ENCODE results near the gene BCAR3.

The BCAR3 gene

DNA sequence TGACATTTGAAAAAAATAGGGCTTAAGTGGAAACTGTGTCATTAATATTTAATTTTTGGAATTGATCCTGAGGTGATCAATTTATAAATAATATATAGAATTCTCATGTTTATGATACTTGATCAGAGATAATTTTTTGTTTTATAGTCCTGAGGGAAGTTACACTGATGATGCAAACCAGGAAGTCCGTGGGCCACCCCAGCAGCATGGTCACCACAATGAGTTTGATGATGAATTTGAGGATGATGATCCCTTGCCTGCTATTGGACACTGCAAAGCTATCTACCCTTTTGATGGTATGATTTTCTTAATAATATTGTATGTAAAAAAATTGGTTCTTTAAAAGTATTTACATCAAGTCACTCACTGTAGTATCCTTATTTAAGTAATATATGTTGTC is 132.5 kb downstream of the BCAR3 start:
- in situ Hi-C loops (cut with HindIII; ENCODE audit: low pct_ligation_motif_present, low pct_unique_long_range_greater_than_20kb, low sequenced_read_pairs): no loop called here
- no peak for DNase-seq

DNA sequence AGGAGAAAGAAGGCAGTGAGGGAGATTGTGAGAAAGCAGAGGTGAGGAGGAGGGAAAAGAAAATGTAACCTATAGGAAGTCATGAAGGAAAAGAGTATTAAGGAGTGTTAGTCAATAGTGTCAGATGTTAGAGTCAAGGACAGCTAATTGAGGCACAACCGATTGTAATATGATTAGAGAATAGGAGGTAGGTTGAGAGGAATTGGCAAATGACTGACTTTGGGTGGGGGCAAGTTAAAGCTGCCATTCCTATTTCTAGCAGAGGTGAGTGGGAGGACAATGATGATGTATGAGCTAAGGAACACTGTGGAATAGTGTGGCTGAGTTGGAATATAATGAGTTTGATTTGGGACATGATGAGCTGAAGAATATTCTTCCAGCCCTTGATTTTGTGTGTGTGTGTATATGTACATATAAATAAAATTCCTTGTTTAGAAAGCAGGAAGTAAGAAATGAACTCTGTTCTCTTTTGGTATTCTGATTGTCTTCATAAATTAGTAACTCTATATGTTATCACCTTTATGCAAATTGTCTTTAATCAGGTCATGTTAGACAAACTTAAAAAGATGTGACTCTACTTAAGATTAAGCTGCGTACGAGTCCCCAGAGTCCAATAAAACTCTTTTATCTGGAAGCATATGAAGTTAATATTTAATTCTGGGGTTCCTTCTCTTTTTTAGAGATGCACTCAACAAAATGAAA is 135.3 kb downstream of the BCAR3 start:
- no peak for DNase-seq
- in situ Hi-C loops (cut with HindIII; ENCODE audit: low pct_ligation_motif_present, low pct_unique_long_range_greater_than_20kb, low sequenced_read_pairs): no loop called here

DNA sequence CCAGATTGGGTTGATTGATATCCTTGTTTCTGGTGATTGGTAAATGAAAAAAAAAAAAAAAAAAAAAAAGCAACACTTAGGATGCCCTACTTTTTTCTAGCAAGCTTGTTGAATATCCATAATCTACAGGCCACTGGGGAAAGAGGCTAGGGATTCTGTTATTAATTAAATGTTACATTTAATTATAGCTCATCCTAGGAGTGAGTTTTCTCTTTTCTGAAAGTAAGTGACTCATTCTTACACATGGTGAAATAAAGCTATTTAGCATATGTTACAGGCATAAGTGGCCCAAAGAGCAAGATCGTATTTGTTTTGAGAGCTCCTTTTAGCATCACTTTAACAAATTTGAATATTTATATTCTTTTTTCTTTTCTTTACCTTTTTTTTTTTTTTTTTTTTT is 139.2 kb downstream of the BCAR3 start:
- no peak for DNase-seq
- in situ Hi-C loops (cut with HindIII; ENCODE audit: low pct_ligation_motif_present, low pct_unique_long_range_greater_than_20kb, low sequenced_read_pairs): no loop called here

DNA sequence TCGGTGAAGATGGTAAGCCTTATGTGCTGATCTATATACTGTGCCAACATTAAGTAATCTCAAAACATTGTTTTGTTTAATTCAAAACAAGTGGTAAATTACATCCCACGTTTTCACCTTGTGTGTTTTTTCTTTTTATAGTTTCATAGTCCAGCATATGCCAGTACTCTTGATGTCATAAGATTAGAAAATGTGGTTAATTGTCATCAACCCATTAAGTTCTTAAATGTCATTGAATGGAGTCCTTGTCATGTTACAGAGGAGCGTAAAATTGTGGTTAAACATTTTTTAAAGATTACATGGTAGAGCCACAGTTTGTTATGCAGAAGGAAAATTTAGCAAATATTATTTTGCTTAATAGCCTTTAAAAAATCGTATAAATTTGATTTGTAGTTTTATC is 140.6 kb downstream of the BCAR3 start:
- in situ Hi-C loops (cut with HindIII; ENCODE audit: low pct_ligation_motif_present, low pct_unique_long_range_greater_than_20kb, low sequenced_read_pairs): no loop called here
- DNase-seq: no peak

DNA sequence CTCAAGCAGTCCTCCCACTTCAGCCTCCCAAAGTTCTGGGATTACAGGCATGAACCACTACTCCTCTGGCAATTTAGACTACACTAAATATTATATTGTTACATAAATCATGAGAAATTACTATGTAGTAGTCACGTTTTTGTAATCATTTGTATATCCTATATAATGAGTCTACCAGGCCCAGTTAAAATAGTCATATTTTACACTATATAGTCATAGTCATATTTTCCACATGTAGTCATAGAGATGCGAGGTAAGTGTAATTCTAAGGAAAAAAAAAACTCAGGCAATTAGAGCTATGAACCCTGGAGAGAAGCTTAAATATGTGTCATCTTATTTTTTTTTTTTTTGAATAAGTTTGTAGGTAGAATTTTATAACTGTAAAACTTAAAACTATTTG is 143.7 kb downstream of the BCAR3 start:
- DNase-seq: no peak
- in situ Hi-C loops (cut with HindIII; ENCODE audit: low pct_ligation_motif_present, low pct_unique_long_range_greater_than_20kb, low sequenced_read_pairs): no loop called here

DNA sequence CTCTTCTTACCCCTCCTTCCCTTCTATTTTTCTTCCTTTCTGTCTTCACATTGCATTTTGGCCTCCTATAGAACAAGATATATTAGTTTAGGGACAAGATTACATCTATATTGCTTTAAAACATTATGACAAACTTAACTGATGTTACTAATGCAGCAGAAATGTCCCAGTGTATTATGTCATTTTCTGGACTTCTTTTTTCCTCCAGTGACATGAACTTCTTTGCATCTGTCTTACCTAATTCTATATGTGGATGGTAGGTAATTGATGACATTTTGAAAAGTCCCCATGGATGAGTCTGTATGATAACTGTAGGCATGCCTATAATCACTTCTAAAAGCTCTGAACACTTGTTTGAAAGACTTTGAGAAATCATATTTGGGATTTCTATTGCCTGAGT is 144.2 kb downstream of the BCAR3 start:
- in situ Hi-C loops (cut with HindIII; ENCODE audit: low pct_ligation_motif_present, low pct_unique_long_range_greater_than_20kb, low sequenced_read_pairs): no loop called here
- DNase-seq: no peak

DNA sequence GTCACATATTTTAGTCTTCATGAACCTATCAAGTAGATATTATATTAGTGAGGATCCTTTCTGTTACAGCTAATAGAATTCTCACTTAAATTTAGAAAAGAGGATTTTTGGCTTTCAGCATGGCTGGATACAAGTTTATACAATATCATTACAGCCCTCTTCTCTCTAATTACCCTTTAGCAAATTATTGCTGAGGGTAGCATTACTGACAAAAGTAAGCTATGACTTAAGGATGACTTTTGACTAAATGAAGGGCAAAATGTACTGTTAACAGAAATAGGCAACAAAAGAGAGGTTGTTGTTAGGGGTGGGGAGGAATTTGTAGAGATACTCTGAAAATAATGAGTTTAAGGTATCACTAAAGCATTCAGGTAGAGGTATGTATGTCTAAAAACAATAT is 148.0 kb downstream of the BCAR3 start:
- no peak for DNase-seq
- in situ Hi-C loops (cut with HindIII; ENCODE audit: low pct_ligation_motif_present, low pct_unique_long_range_greater_than_20kb, low sequenced_read_pairs): no loop called here

DNA sequence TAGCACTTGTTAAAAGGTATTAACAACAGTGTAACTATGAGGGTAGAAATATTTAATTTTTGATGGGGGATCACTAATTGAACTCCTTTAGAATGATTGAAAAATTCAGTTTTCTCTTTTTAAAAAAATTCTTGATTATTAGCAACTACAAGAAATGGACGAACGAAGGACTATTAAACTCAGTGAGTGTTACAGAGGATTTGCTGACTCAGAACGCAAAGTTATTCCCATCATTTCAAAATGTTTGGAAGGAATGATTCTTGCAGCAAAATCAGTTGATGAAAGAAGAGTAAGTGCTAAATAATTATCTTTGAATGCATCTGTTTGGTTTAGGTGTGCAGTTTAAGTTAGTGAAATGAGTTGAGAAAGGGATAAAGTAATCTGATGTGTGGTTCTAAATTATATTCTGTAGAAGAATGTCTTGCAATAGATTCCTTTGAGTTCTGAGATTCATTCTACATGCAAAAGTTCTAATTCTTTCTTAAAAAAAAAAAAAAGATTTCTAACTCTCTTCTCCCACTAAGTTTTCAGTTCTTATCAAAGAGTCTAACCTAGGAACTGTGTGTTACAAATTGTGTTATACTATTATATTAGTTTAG is 148.8 kb downstream of the BCAR3 start:
- DNase-seq: no peak
- in situ Hi-C loops (cut with HindIII; ENCODE audit: low pct_ligation_motif_present, low pct_unique_long_range_greater_than_20kb, low sequenced_read_pairs): no loop called here

DNA sequence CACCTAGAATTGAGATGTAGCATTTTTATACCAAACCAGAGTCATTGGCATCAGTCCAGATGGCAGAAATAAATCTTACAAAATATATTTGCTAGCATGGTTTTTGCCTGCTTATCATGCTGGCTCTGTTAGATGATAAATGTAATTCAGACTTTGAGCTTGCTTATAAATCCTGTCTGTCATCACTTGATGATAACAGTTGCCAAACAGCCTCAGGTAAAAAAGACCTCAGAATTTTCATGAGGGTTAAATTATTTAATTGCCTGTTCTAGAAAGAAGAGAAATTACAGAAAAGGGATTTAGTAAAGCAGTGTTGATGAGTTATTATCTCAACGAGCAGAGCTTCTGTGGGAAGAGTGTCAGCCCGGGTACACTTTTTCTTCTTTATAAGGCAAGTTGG is 150.4 kb downstream of the BCAR3 start:
- no peak for DNase-seq
- in situ Hi-C loops (cut with HindIII; ENCODE audit: low pct_ligation_motif_present, low pct_unique_long_range_greater_than_20kb, low sequenced_read_pairs): no loop called here

DNA sequence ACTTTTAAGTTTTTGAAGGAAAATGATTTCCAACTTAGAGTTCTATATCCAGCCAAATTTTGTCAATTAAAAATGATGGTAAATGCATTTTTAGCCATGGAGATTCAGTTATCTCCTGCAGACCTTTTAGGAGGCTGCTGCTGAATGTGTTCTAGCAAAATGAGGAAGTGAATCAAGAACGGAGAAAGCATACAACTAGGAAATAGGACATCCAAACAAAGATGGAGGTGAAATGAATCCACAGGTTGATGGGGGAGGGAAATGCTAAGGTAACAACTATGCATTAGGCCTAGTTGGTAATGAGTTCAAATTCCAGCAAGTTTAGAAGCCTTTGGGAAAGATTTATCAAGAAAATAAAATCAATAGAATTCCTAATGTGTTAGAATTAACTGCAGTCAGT is 153.2 kb downstream of the BCAR3 start:
- DNase-seq: no peak
- in situ Hi-C loops (cut with HindIII; ENCODE audit: low pct_ligation_motif_present, low pct_unique_long_range_greater_than_20kb, low sequenced_read_pairs): no loop called here

DNA sequence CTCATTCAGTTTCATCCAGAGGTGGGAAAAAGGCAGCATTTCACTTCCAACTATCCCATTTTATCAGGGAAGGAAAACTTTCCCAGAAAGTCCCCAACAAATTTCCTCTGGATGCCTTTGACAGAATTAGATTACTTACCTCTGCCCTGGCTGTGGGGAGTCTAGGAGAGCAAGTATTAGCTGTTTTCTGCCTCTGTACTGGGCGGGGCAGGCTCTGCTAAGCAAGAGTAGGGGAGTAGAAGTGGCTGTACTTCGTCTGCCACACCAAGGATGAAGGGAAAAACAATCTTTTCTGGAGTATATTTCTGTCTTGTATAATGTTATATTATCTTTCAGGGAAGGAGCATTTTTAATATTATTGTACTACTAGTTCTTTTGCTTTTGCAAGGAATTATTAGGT is 155.2 kb downstream of the BCAR3 start:
- in situ Hi-C loops (cut with HindIII; ENCODE audit: low pct_ligation_motif_present, low pct_unique_long_range_greater_than_20kb, low sequenced_read_pairs): no loop called here
- no peak for DNase-seq

DNA sequence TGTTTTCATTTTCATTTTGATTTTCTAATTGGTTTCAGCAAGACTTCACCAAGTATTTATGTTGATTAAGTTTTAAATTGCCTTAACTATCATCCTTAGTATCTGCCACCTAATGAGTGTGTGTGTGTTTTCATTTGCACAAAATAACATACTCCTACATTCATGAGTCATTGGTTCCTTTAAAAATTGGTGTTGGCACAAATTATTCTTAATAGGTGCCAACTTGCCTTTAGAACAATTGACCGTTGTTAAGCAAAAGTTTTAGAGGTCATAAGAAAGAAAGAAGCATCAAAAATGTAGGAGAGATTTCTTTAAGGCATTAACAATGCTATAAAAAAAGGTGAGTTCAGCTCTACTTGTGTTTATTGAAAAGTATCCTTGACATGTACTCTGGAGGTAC is 156.2 kb downstream of the BCAR3 start:
- no peak for DNase-seq
- in situ Hi-C loops (cut with HindIII; ENCODE audit: low pct_ligation_motif_present, low pct_unique_long_range_greater_than_20kb, low sequenced_read_pairs): no loop called here

DNA sequence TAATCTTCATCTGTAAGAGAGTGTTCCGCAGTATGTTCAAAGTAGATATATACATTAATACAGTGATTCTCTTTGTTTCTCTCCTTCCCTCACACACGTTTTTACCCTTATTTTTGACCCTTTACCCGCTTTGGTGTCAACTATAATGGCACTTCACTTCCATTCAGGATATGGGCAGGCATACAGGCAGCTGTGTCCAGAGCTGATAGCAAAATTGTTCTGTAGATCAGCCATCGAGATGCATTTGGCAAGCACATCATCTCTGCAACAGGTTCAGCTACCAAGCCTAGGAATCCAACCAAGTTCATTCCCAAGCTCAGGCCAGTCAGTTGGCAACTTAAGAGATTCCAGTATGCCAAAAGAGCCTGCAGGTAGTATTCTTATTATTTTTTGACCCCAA is 158.9 kb downstream of the BCAR3 start:
- no peak for DNase-seq
- in situ Hi-C loops (cut with HindIII; ENCODE audit: low pct_ligation_motif_present, low pct_unique_long_range_greater_than_20kb, low sequenced_read_pairs): no loop called here

DNA sequence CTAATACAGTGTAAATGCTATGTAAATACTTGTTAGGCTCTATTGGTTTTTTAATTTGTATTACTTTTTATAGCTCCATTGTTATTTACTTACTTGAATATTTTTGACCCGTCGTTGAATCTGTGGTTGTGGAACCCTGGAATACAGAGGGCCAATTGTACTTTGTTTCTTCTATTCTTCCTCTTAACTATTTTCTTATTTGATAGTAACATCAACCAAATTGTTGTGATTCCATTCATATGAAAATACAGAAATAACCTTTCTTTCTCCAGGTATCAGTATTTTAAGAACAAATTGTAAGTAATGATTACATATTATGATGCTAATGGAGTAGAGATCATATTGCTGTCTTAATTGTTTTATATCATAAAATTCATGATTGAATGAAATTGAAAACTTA is 160.0 kb downstream of the BCAR3 start:
- in situ Hi-C loops (cut with HindIII; ENCODE audit: low pct_ligation_motif_present, low pct_unique_long_range_greater_than_20kb, low sequenced_read_pairs): no loop called here
- no peak for DNase-seq

DNA sequence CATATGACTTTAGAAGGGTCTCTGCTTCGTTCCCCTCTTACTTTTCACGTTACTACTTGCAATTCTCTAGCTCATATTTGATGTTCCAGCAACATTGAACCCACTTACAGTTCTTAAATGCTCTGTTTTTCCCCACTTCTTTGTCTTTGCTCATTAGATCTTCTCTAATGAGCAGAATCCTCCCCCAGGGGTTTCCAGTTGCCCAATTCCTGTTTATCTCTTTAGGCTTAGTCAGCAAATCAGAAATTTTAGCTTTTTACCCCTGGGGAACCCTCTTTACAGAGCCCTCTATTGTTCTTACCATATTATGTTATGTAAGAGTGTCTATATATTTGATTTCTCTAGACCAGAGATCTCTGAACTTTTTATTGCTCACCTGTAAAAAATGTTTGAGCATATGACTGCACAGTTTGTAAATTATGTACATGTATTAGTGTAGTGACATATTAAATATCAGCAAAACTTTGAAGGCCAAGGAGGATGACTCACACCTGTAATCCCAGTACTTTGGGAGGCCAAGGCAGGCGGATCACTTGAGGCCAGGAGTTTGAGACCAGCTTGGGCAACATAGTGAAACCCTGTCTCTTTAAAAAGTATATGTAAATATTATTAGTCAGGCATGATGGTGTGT is 162.3 kb downstream of the BCAR3 start:
- DNase-seq: no peak
- in situ Hi-C loops (cut with HindIII; ENCODE audit: low pct_ligation_motif_present, low pct_unique_long_range_greater_than_20kb, low sequenced_read_pairs): no loop called here

DNA sequence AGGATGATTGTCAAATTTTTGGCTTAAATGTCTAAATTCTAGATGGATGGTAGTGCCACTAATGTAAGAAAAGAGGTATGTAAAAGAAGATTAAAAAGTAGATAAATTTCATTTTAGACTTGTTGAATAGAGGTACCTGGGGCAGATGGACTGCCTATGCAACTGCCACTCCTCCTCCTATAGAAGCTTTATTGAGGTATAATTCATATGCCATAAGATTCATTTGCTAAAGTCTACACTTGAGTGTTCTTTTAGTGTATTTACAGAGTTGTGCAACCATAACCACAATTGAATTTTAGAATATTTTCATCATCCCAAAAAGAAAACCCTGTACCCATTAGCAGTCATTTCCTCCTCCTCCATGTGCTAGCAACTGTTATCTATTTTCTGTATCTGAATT is 163.1 kb downstream of the BCAR3 start:
- in situ Hi-C loops (cut with HindIII; ENCODE audit: low pct_ligation_motif_present, low pct_unique_long_range_greater_than_20kb, low sequenced_read_pairs): no loop called here
- DNase-seq: no peak

DNA sequence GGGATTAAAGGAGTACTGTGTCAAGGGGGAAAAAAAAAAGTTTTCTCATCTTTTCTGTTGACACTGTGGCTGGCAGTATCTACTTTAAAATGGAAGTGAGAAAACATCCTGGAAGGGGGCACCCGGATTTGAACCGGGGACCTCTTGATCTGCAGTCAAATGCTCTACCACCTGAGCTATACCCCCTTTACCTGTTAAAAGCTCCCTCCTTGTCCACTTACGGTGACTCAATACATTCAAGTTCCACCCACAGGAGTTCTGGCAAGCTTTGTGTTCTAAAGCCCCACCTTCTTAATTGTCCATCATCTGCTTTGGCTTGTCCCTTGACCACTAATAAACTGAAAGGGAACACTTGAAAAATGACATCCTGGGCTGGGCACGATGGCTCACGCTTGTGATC is 165.5 kb downstream of the BCAR3 start:
- no peak for DNase-seq
- in situ Hi-C loops (cut with HindIII; ENCODE audit: low pct_ligation_motif_present, low pct_unique_long_range_greater_than_20kb, low sequenced_read_pairs): no loop called here

Measured in ACHN (cell line).